AG10803 (cell line): ENCODE measurements around the gene ENTHD1.
A peak's percentile ranks its signal among the peaks of the same experiment; 100 is the strongest.

Experiments used
- DNase-seq: peaks from one replicate; pipeline ENCODE4 v3.0.0; 2010; ENCODE audit warnings: low read depth
- H3K4me3 ChIP-seq: 2 replicates; pipeline ENCODE4 v1.5.1; 2011; ENCODE audit warnings: mild to moderate bottlenecking, low read length, control low read depth
- TF ChIP-seq, protein P1 (sequence below): conservative IDR thresholded peaks from 2 replicates; pipeline ENCODE4 v1.5.1; 2011; ENCODE audit warnings: mild to moderate bottlenecking, low read length, control low read depth, inconsistent platforms

The ENTHD1 gene

DNA sequence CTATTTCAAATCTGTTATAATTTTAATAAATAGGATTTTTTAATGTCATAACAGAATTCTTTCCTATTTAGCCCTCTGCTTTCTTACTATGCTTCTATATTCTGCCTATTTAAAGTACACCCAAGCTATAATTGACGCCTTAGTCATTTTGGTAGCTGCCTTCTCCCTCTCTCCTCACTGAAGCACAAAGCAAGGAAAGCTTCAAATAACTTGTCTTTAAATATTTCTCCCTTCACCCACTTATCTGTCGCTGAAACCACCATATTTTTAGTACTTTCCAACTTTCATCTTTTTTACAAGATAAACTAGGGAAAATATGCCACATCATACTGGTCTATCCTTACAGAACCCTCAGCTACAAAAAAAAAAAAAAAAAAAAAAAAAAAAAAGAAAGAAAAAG lies 127.9 kb downstream of the ENTHD1 start:
- no peak for DNase-seq
- TF ChIP-seq, protein P1, sequence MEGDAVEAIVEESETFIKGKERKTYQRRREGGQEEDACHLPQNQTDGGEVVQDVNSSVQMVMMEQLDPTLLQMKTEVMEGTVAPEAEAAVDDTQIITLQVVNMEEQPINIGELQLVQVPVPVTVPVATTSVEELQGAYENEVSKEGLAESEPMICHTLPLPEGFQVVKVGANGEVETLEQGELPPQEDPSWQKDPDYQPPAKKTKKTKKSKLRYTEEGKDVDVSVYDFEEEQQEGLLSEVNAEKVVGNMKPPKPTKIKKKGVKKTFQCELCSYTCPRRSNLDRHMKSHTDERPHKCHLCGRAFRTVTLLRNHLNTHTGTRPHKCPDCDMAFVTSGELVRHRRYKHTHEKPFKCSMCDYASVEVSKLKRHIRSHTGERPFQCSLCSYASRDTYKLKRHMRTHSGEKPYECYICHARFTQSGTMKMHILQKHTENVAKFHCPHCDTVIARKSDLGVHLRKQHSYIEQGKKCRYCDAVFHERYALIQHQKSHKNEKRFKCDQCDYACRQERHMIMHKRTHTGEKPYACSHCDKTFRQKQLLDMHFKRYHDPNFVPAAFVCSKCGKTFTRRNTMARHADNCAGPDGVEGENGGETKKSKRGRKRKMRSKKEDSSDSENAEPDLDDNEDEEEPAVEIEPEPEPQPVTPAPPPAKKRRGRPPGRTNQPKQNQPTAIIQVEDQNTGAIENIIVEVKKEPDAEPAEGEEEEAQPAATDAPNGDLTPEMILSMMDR = no peak
- no peak overlapping the region for H3K4me3 ChIP-seq

DNA sequence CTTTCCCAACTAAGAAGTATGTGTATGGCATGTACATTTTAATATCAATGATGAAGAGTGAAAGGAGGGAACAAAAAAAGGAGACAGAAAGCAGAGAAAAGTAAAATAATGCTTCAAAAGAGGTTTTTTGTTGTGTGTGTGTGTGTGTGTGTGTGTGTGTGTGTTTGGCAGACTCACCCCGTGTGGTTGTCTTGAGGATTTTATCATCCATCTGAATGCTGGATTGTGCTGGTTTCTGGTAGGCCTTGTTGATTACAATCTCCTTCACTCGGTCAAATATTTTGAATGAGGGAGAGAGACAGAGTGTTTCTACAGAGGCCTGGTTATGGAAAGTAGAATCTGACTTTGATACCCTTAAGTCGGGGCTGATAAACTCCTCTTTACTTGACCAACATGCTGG lies 128.5 kb downstream of the ENTHD1 start:
- no peak for DNase-seq
- no peak overlapping the region for H3K4me3 ChIP-seq
- TF ChIP-seq, protein P1 = no peak

DNA sequence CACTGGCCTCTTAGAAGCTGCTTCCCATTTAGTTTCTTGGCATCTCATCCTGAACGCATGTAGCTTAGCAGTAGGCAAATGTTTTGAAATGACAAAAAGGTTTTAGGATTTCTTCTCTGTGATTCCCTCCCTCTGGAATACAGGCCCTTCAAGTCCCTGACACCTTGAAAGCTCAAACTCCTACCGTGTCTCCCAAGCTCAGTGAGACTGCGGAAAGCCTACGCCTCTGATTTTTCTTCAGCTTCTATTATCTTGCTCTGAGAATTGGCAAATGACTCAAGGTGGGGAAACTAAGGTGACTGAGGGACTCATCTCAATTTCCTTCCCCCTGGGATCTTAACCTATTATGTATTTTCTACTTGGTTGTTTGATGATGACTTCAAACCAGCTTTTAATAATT lies 130.3 kb downstream of the ENTHD1 start:
- TF ChIP-seq, protein P1 = no peak
- DNase-seq = no peak
- no peak overlapping the region for H3K4me3 ChIP-seq

DNA sequence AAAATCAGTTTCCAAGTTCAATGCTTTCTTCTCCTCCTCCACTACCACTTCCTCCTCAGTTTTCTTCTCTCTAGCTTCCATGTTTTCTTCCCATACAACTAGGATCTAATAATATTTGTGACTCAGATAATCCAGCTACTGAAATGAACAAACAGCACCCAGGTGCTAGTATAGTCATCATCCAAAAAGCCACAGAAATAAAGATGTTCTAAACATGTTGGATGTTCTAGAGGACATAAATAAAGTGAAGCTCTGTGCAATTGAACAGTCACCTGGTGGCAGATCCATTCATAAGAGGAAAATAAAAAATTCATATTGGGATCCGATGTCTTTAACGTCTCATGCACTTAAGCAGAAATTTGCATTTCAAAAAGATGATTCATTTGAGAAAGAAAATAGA lies 142.8 kb downstream of the ENTHD1 start:
- TF ChIP-seq, protein P1 = no peak
- DNase-seq = no peak
- H3K4me3 ChIP-seq = no peak overlapping the region

DNA sequence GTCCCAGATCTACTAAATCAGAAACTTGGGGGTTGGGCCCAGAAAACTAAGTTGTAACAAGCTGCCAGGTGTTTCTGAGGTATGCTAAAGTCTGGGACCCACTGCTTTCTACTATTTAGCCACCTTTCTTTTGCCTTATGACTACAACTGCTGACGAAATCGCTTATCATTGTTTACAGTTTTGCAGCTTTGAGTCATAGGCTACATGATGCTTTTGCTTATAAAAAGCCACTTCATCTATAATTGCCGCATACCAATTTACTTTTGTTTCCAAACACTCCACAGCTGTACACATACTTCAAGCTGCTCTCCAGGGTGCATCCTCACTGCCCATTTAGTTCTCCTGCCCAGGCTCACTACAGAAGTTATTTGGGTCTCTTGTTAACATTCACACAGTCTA lies 144.7 kb downstream of the ENTHD1 start:
- TF ChIP-seq, protein P1 = no peak
- no peak overlapping the region for H3K4me3 ChIP-seq
- DNase-seq = peak; percentile 18

DNA sequence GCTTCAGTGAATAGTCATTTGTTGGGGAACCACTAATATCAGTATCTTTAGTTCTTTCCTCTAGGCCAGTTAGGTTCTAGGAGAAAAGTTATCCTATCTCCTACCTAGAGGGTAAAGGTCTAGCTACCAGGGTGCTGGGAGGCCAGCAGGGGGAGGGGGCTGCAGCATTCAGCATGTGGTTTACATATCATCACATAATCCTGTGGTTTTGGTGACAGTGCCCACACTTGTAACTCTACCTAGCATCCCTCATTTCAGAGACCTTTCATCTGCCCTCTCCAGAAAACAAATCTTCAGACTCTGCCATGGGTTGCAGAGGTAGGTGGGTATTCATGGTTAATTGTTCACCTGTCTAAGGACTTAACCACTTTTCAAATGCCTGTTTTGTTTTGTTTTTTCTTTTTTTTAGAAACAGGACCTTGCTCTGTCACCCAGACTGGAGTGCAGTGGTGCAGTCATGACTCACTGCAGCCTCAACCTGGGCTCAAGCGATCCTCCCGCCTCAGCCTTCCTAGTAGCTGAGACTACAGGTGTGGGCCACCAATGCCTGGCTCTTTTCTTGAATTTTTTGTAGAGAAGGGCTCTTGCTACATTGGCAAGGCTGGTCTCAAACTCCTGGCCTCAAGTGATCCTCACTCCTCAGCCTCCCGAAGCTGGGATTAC lies 146.8 kb downstream of the ENTHD1 start:
- DNase-seq = no peak
- TF ChIP-seq, protein P1 = no peak
- H3K4me3 ChIP-seq = no peak overlapping the region

DNA sequence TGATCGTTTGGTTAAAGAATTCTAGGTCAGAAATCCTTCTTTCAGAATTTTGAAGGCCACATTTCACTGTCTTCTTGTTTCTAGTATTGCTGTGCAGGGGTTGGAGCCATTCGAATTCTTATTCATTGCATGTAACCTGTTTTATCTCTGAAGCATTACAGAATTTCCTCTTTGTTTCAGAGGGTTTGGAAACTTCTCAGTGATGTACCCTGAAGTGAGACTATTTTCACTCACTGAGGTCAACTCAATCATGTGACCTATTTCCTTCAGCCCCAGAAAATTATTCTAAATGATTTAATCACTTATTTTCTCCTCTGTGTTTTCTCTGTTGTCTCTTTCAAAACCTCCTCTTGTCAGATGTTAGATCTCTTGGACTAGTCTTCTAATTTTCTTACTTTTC lies 147.8 kb downstream of the ENTHD1 start:
- no peak overlapping the region for H3K4me3 ChIP-seq
- no peak for DNase-seq
- TF ChIP-seq, protein P1 = no peak
